GM18498 (cell line): ENCODE results near the gene PAGE3.

Experiments used
- ATAC-seq: cut with Tn5 transposase; IDR thresholded peaks from one replicate; pipeline ENCODE4 v1.9.1; 2021; ENCODE audit warnings: mild to moderate bottlenecking, moderate library complexity; ENCODE audit not compliant: unreplicated experiment

PAGE3 gene, protein sequence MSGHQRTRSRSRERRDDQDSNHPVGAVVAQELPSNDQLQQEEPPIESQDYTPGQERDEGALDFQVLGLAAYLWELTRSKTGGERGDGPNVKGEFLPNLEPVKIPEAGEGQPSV

DNA sequence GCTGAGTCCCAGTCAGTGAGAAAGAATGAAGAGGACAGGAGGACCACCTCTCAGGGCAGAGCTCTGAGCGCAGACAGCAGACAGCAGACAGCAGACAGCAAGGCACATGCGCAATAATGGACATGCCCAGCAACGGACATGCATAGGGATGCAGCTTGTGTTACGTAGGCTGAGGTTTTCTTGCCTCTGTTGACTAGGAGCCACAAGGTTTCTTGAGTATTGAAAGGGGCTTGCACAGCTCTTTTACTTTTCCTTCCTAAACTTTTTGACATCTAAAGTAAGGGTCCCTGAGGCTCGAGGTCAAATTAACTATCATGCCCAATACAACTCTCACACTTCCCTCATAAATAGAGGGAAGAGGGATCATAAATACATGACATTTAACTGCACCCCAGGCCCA is at the start of gene PAGE3:
TSS of gene PAGE3 (minus strand) at position 101 of the 400 bp plus-strand sequence. CDS start 1,013 bp downstream, outside the sequence.
- no peak for ATAC-seq

DNA sequence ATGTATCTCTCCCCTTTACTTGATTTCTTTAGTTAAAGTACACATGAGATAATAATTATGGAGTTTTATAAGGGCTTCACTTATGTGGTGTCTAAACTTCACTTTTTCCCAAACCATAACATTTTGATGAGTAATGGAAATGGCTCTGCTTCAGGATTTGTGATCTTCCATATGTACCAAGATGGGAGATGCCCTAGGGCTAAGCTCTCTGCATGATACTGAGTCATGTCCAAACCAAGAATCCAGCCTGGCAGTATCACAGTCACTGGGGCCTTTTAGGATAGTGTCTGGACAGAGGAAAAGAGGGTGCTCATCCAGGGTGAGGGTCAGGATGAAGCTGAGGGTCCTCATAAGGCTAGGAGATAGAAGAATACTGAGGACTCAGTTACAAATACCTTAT is 47.9 kb upstream of the PAGE3 start:
- ATAC-seq, result no peak

DNA sequence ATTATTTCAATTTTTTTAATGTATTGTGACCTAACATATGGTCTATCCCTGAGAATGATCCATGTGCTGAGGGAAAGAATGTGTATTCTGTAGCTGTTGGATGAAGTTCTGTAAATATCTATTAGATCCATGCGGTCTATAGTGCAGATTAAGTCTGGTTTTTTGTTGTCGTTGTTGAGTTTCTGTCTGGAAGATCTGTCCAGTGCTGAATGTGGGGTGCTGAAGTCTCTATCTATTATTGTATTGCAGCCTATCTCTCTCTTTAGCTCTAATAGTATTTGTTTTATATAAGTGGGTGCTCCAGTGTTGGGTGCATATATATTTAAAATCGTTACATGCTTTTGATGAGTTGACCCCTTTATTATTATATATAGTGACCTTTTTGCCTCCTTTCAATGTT is 26.2 kb upstream of the PAGE3 start:
- no peak for ATAC-seq

DNA sequence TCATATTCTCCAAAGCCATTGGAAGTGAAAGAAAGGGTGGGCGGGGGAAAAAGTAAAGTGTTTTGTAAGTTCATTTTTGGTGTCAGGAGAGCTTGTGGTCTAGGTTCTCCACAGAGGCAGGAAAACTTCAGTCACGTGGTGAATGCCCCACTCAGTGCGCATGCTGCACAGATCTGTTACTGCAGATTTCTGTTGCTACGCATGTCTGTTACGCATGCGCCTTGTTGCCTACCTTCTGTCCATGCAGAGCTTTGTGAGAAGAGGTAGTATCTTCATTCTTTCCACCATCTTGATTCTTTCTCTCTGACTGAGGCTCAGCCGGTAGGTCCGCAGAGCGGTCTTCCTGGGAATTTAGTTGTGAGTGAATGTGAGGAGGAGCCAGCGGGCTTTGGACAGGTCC is 15.1 kb upstream of the PAGE3 start:
- no peak for ATAC-seq

DNA sequence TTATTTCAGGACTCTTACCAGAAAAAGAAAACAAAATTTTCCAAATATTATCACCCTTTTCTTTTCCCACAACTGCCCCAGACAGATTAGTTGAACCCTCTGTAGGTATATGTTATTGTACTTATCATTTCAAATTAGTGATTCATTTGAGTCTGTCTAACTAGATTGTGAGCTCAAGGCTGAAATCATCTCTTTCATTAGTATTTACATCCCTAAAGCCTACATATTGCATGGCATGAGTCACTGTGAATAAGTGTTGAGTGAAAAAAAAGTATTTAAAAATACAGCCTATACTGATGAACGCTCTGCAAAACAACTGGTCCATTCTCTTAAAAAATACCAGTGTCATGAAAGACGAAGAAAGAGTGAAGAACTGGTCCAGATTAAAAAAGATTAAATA is 3.9 kb downstream of the PAGE3 start:
- no peak for ATAC-seq

DNA sequence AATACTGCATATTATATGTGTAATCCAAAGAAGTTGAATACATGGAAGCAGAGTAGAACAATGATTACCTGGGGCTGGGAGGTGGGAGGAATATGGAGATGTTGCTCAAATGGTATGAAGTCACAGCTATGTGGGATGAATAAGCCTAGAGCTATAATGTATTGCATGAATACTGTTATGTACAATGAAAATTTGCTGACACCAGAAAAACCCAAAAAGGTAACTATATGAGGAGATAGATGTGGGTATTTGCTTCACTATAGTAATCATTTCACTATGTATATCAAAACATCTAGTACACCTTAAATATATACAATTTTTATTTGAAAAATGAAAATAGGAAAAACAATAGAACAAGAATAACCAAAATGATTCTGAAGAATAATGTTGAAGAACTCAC is 11.2 kb downstream of the PAGE3 start:
- no peak for ATAC-seq

DNA sequence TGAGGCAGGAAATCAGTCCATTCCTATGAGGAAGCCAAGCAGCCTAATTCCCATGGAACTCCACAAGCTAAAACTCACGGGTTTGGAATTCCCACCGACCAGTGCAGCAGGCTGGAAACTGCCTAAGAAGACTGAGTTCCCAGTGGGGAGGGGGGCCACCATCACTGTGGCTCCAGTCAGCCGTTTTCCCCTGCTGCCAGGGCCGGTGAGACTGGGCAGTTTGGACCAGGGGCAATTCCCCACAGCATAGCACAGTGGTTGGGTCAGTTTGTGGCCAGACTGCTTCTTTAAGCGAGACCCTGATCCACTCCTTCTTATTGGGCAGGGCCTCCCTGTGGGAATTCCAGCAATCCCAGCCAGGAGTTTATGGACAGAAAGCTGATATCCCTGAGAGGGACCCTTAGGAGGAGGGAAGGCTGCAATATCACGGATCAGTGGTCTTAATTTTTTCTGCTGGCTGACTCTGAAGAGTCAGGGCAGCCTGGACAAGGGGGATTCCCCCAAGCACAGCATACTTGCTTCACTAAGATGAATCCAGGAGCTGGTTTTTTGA is 23.9 kb downstream of the PAGE3 start:
- no peak for ATAC-seq

DNA sequence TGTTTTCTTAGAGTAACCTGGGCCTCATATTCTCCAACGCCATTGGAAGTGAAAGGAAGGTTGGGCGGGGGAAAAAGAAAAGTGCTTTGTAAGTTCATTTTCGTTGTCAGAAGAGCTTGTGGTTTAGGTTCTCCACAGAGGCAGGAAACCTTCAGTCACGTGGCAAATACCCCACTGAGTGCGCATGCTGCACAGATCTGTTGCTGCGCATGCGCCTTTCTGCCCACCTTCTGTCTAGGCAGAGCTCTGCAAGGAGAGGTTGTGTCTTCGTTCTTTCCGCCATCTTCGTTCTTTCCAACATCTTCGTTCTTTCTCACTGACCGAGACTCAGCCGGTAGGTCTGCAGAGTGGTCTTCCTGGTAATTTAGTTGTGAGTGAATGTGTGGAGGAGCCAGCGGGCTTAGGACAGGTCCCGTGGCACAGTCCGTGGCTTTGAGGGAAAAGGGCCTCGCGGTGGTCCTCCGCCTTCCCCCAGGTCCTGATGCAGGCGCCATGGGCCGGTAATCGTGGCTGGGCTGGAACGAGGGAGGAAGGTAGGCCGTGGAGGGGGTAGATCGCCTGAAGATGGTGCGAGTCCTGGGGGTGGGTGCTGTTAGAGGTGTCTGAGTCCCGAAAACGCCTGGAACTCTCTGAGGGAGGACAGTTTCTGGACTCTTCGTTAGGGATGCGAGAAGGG is 44.5 kb downstream of the PAGE3 start, which contains the start of gene PAGE5:
TSS of gene PAGE5 (plus strand) at position 228 of the 676 bp plus-strand sequence. CDS start 1,037 bp downstream, outside the sequence.
- no peak for ATAC-seq

DNA sequence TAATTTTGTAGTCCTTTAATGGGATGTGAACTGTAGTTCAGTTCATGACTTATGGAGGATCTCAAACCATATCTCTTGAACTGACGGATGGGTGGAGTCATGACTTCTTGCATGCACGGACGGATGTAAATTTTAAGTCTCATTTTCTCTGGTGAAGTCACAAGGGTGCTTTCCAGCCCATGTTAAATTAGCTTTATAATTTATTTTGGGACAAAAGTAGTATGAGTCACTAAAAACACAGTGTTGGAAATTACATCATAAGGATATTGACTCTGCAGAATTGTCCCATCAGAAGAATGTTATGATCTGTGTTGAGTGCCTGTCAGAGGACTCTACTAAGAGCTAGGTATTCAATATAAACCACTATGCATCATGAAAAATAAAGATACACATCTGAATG is 51.3 kb downstream of the PAGE3 start:
- ATAC-seq, result no peak

DNA sequence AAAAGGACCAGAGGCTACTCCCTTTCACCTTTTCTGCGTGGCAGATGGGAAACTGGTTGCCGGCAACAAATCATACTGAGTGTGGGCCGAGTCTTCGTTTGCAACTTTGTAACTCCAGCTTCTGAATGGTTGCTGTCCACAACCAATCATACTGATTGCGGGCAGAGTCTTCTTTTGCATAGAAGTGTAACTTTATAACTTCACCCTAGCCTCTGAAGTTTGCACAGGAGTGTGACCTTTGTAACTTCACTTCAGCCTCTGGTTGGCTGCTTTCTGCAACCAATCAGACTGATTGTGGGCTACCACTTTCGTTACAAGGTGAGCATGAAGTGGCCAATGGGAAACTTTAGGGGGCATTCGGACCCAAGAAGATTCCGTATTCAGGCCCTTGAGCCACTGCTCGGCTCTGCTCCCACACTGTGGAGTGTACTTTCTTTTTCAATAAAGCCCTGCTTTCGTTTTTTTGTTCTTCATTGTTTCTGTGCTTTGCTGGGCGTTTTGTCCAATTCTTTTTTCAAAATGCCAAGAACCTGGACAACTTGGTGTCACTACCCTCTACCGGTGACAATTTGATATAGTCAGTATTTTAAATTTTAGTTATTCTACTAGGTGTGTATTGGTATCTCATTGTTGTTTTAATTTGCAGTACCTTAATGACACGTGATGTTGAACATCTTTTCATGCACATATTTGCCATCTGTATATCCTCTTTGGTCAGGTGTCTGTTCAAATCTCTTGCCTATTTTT is 53.6 kb downstream of the PAGE3 start:
- no peak for ATAC-seq
